AG10803 (cell line): ENCODE data around the gene SLF2.

Experiments
- DNase-seq: peaks from one replicate; pipeline ENCODE4 v3.0.0; 2010; ENCODE audit warnings: low read depth
- H3K4me3 ChIP-seq: 2 replicates; pipeline ENCODE4 v1.5.1; 2011; ENCODE audit warnings: mild to moderate bottlenecking, low read length, control low read depth
- TF ChIP-seq, protein P1 (sequence below): conservative IDR thresholded peaks from 2 replicates; pipeline ENCODE4 v1.5.1; 2011; ENCODE audit warnings: mild to moderate bottlenecking, low read length, control low read depth, inconsistent platforms

SLF2 gene

DNA sequence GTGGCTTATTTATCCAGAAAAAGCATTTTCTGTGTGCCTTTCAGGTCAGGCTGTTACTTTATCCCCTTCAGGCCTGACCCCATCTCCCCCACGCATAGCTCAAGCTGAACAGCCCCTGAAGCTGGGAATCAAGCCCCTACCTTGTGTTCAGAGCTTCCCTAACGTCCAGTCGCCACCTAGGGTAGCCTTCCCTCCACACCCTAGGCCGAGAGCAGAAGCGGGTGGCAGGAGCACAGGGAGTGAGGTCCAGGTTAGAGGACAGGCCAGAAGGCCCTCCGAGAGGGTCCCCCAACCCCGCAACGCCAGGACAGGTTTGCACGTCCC is 56.1 kb downstream of the SLF2 start:
- peak overlapping the region; percentile 63 for H3K4me3 ChIP-seq
- TF ChIP-seq, protein P1, sequence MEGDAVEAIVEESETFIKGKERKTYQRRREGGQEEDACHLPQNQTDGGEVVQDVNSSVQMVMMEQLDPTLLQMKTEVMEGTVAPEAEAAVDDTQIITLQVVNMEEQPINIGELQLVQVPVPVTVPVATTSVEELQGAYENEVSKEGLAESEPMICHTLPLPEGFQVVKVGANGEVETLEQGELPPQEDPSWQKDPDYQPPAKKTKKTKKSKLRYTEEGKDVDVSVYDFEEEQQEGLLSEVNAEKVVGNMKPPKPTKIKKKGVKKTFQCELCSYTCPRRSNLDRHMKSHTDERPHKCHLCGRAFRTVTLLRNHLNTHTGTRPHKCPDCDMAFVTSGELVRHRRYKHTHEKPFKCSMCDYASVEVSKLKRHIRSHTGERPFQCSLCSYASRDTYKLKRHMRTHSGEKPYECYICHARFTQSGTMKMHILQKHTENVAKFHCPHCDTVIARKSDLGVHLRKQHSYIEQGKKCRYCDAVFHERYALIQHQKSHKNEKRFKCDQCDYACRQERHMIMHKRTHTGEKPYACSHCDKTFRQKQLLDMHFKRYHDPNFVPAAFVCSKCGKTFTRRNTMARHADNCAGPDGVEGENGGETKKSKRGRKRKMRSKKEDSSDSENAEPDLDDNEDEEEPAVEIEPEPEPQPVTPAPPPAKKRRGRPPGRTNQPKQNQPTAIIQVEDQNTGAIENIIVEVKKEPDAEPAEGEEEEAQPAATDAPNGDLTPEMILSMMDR: no peak
- no peak for DNase-seq

GRCh38 chr10:100969187-100970075 is 56.7 kb downstream of the SLF2 start, which contains the start of gene SEMA4G:
SEMA4G (plus strand) TSS chr10:100969504; CDS start chr10:100972913, 3,409 bp downstream.
- peak; percentile 21 for DNase-seq
- TF ChIP-seq, protein P1: peak; percentile 70
- H3K4me3 ChIP-seq: peak within 1 kb of the TSS; percentile 63

- H3K4me3 ChIP-seq: peak overlapping the region; percentile 63
- DNase-seq: no peak
- TF ChIP-seq, protein P1: no peak
Measured at GRCh38 chr10:100970076-100970913, 57.5 kb downstream of the SLF2 start.

GRCh38 chr10:100970914-100971811 is 58.4 kb downstream of the SLF2 start:
- DNase-seq: no peak
- H3K4me3 ChIP-seq: no peak overlapping the region
- TF ChIP-seq, protein P1: no peak

GRCh38 chr10:100972115-100972903 is 59.5 kb downstream of the SLF2 start:
- H3K4me3 ChIP-seq: no peak overlapping the region
- TF ChIP-seq, protein P1: no peak
- DNase-seq: no peak
